ENCODE data around the gene DXO. TPM values are rescaled to one million over a fixed set of nuclear protein-coding genes. Genes with fewer than 3 reads are reported as not detected.
"Not testable (repeated sequence)": the region's sequence is repeated elsewhere in the genome, so short reads cannot be mapped to it uniquely, and the experiment has no call there.

Gene DXO
- total RNA-seq, 1 experiment from 2014 or later = 33.3 TPM

- DNase-seq (ENCODE audit: low read depth) = peak; percentile 99
These were observed 12.9 kb downstream of the DXO start, which contains the start of the genes NELFE and SKIC2 for GRCh38 chr6:31958741-31959739. Gene NELFE, minus strand, starts transcription at chr6:31958971. Its CDS starts 525 bp downstream, at chr6:31958446. Gene SKIC2, plus strand, starts transcription at chr6:31959175. Its CDS starts 18 bp downstream, at chr6:31959193.

- DNase-seq (ENCODE audit: low read depth) = no peak
These were observed 13.6 kb downstream of the DXO start for GRCh38 chr6:31958412-31958740.

DNA sequence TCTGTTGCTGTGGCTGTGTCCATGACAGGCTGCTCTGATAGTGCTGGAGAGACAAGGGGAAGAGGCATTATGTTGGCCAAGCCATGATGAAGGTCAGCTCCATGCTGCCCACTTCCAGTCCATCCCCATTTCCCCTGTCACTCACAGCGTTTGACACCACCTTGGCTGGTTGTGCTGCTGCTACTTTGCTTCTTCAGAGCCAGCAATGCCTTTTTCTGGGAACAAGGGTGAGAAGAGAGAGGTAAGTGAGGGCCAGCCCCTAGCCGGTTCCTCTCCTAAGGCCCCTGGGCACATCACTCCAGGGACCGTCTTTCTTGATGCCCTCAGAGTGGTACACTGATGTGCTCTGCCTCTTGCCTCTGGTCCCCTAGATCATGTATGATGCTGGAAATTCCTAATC, 15.1 kb downstream of the DXO start:
- no peak for DNase-seq (ENCODE audit: low read depth)

- DNase-seq (ENCODE audit: low read depth) = no peak
These were observed 17.4 kb downstream of the DXO start for GRCh38 chr6:31954511-31954910.

GRCh38 chr6:31952890-31953289, 19.0 kb downstream of the DXO start:
- DNase-seq (ENCODE audit: low read depth) = no peak

DNA sequence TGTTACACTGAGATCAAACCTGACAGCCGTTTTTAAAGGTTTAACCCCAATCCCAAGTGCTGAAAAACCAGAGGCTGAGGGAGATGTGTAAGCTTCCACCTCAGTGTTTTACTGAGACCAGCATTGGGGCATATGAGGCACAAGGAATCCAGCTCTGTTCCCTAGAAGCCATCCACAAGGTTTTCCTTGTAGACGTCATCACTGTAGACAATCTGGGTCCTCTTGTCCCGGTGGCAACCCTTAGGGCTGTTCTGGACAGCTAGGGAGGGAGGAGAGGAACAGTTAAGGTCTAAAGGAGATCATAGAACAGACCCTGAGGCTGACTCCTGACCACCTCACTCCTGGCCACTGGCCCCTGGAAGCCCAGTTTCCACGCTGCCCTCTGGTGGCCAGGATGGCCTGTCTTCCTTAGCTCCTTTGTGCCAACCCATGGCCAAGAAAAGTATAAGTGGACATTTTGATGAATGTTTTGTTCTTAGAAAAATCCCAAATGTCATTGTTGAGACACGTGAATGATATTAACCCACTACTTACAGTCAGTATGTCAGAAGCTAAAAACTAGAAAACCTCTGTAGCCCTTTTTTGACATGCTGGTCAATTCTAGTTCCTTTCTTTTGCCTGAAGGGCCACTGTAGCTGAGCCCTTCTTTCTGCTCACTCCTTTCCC, 19.7 kb downstream of the DXO start:
- peak; percentile 74 for DNase-seq (ENCODE audit: low read depth)

GRCh38 chr6:31949926-31950548, 21.9 kb downstream of the DXO start:
- DNase-seq (ENCODE audit: low read depth) = no peak

DNA sequence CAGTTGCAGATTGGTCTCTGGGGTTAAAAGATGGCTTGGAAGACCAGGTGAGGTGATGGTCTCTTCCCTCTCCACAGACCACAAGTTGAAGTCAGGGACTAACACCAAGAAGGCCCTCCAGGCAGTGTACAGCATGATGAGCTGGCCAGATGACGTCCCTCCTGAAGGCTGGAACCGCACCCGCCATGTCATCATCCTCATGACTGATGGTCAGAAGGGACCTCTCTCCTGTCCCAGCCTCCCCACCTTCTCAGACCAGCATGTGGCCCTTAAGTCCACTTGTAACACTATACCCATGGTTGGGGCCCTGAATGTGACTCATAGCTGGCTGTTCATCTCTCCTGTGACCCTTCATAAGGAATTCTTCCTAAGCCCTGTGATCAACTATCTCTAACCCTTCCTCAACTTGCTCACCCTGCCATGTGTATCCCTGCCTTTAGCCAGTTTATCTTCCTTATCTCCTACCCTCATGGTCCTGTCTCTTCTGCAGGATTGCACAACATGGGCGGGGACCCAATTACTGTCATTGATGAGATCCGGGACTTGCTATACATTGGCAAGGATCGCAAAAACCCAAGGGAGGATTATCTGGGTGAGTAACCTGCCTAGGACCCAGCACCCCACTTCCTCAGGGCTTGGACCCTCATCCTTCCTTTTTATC, 23.1 kb downstream of the DXO start:
- DNase-seq (ENCODE audit: low read depth) = peak; percentile 90

- no peak for DNase-seq (ENCODE audit: low read depth)
These were observed 23.6 kb downstream of the DXO start for GRCh38 chr6:31948306-31948705.

DNA sequence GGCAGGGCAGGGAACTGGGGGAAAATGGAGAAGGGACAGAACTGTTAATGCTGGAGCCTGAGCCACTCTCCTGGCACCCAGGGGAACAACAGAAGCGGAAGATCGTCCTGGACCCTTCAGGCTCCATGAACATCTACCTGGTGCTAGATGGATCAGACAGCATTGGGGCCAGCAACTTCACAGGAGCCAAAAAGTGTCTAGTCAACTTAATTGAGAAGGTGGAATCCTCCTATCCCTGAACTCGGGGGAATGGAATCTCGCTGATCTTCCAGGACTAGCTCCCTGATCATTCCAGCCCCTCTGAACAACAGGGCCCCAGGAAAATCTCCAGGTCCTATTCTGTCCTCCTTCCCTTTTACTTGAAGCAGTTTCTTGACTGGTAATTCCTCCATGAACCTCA, 24.1 kb downstream of the DXO start:
- DNase-seq (ENCODE audit: low read depth) = no peak

DNA sequence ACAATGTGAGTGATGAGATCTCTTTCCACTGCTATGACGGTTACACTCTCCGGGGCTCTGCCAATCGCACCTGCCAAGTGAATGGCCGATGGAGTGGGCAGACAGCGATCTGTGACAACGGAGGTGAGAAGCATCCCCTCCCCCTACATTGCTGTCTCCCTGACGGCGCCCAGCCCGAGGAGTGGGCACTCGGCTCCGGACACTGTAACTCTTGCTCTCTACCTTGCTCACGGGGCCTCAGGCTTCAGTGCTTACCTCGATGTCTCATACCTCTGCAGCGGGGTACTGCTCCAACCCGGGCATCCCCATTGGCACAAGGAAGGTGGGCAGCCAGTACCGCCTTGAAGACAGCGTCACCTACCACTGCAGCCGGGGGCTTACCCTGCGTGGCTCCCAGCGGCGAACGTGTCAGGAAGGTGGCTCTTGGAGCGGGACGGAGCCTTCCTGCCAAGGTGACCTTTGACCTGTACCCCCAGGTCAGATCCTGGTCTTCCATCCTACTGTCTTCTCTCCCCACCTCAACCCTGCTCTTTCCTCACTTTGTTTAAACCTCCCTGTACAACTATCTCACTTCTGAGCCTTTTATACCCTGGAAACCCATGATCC, 24.8 kb downstream of the DXO start:
- no peak for DNase-seq (ENCODE audit: low read depth)

DNA sequence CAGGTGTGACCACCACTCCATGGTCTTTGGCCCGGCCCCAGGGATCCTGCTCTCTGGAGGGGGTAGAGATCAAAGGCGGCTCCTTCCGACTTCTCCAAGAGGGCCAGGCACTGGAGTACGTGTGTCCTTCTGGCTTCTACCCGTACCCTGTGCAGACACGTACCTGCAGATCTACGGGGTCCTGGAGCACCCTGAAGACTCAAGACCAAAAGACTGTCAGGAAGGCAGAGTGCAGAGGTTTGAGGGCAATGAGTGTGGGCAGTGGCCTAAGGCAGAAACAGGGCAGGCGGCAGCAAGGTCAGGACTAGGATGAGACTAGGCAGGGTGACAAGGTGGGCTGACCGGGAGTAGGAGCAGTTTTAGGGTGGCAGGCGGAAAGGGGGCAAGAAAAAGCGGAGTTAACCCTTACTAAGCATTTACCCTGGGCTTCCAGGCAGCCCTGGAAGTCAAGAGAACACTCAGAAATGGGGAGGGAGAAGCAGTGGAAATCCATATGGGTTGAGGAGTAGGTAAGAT, 25.5 kb downstream of the DXO start:
- DNase-seq (ENCODE audit: low read depth) = no peak

- DNase-seq (ENCODE audit: low read depth) = peak; percentile 95
These were observed 26.2 kb downstream of the DXO start, which contains the start of gene CFB for GRCh38 chr6:31945507-31946369. Gene CFB, plus strand, starts transcription at chr6:31946095. Its CDS starts 127 bp downstream, at chr6:31946222.

GRCh38 chr6:31945154-31945506, 26.8 kb downstream of the DXO start:
- no peak for DNase-seq (ENCODE audit: low read depth)

- no peak for DNase-seq (ENCODE audit: low read depth)
These were observed 28.2 kb downstream of the DXO start for GRCh38 chr6:31943742-31944141.

- peak; percentile 67 for DNase-seq (ENCODE audit: low read depth)
These were observed 31.7 kb downstream of the DXO start for GRCh38 chr6:31940256-31940664.

DNA sequence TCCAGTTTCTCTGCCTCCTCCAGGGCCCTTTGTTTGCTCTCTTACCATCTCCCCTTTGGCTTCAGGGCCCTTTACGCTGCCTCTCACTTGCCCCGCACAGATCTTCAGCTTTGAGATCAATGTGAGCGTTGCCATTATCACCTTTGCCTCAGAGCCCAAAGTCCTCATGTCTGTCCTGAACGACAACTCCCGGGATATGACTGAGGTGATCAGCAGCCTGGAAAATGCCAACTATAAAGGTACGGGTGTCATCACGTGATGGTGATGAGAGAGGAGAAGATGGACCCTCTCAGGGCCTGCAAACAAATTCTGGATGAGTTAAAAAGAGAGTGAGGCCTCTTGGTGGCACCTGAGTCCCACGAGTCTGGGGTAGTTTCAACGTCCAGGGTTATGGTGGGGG, 36.1 kb downstream of the DXO start:
- no peak for DNase-seq (ENCODE audit: low read depth)

DNA sequence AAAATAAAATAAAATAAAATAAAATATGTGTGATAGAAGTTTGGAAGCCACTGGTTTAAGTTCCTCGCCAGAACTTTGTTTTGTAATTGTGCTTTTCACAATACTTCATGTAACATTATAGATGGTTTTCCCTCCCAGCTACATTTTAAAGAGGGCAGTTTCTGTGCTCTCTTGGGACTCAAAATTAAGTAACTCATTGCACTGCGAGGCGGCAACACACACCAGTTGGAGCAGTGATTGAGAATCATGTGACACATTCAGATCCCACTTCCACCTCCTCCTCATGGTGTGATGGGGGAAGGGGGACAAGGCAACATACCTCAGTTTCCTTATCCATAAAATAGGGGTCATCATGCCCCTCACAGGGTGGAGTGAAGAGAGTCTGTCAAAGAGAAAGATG, 36.9 kb downstream of the DXO start:
- DNase-seq (ENCODE audit: low read depth) = no peak

GRCh38 chr6:31933537-31933936, 38.4 kb downstream of the DXO start:
- no peak for DNase-seq (ENCODE audit: low read depth)

DNA sequence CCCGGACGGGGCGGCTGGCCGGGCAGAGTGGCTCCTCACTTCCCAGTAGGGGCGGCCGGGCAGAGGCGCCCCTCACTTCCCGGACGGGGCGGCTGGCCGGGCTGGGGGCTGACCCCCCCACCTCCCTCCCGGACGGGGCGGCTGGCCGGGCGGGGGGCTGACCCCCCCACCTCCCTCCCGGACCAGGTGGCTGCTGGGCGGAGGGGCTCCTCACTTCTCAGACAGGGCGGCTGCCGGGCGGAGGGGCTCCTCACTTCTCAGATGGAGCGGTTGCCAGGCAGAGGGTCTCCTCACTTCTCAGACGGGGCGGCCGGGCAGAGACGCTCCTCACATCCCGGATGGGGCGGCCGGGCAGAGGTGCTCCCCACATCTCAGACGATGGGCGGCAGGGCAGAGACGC, 39.8 kb downstream of the DXO start:
- DNase-seq (ENCODE audit: low read depth) = not testable (repeated sequence)

Data from M059J (cell line).